Left lobe of liver (tissue), 2 donors: Measurements from ENCODE around the gene OR10A4. TPM values are rescaled to one million over a fixed set of nuclear protein-coding genes. Genes with fewer than 3 reads are reported as not detected.
"Not testable (repeated sequence)": the region's sequence is repeated elsewhere in the genome, so short reads cannot be mapped to it uniquely, and the experiment has no call there.

Experiments used
- ATAC-seq: fragments of 200-7000 bp; cut with Tn5 transposase; one replicate; pipeline ENCODE4 v1.9.1; 2020; ENCODE audit warnings: mild to moderate bottlenecking, moderate library complexity
- DNase-seq: peaks from one replicate; pipeline ENCODE4 v3.0.0-alpha.2; 2020; ENCODE audit warnings: low spot score
- total RNA-seq: library from RNA; stranded (reverse); gene quantifications from one replicate; pipeline ENCODE4 v1.2.1, GENCODE V29; 2021
- donor health status: DM: no; HTN: no; CAD: no; lungs with moderate emphysema.
- donor health status: DM: no; HTN: yes; CAD: no.

OR10A4 gene
- total RNA-seq, result not detected

GRCh38 chr11:6876325-6876724 is at the start of gene OR10A4:
Gene OR10A4, plus strand, starts transcription at chr11:6876625. Its CDS starts 23 bp downstream, at chr11:6876648.
- ATAC-seq, result no peak
- no peak for DNase-seq

GRCh38 chr11:6828103-6828502 is 48.3 kb upstream of the OR10A4 start:
- ATAC-seq, result no peak
- no peak for DNase-seq

- DNase-seq (no peak), ATAC-seq (no peak)
Observed at GRCh38 chr11:6833356-6833755, 43.1 kb upstream of the OR10A4 start.

GRCh38 chr11:6834021-6834420 is 42.4 kb upstream of the OR10A4 start:
- ATAC-seq (no peak), DNase-seq (no peak)

GRCh38 chr11:6841694-6842093 is 34.7 kb upstream of the OR10A4 start:
- DNase-seq, result no peak
- ATAC-seq, result no peak

GRCh38 chr11:6843670-6844069 is 32.8 kb upstream of the OR10A4 start:
- ATAC-seq (no peak), DNase-seq (no peak)

GRCh38 chr11:6844356-6844755 is 32.1 kb upstream of the OR10A4 start:
- ATAC-seq, result no peak
- DNase-seq, result no peak

- no peak for DNase-seq
- no peak for ATAC-seq
Observed at GRCh38 chr11:6845383-6845782, 31.0 kb upstream of the OR10A4 start, which contains the start of gene OR10A5. Gene OR10A5, plus strand, starts transcription at chr11:6845683. Its CDS starts 0 bp downstream, at chr11:6845683.

- ATAC-seq, result no peak
- DNase-seq, result no peak
Observed at GRCh38 chr11:6850526-6850925, 25.9 kb upstream of the OR10A4 start.

GRCh38 chr11:6854801-6855200 is 21.6 kb upstream of the OR10A4 start:
- not testable (repeated sequence) for DNase-seq, ATAC-seq

GRCh38 chr11:6855971-6856541 is 20.4 kb upstream of the OR10A4 start:
- ATAC-seq, result no peak

GRCh38 chr11:6856871-6857270 is 19.6 kb upstream of the OR10A4 start:
- ATAC-seq (no peak), DNase-seq (no peak)

More at GRCh38 chr11:6855971-6856541, 20.4 kb upstream of the OR10A4 start:
- no peak for DNase-seq

- ATAC-seq (no peak), DNase-seq (no peak)
Observed at GRCh38 chr11:6862961-6863360, 13.5 kb upstream of the OR10A4 start, which contains the start of gene OR10A2. Gene OR10A2, plus strand, starts transcription at chr11:6863057. Its CDS starts 6,698 bp downstream, at chr11:6869755.

- DNase-seq (no peak), ATAC-seq (no peak)
Observed at GRCh38 chr11:6864438-6864837, 12.0 kb upstream of the OR10A4 start.

- ATAC-seq (no peak), DNase-seq (no peak)
Observed at GRCh38 chr11:6871278-6871677, 5.1 kb upstream of the OR10A4 start.

- DNase-seq (no peak), ATAC-seq (no peak)
Observed at GRCh38 chr11:6875761-6876160, 664 bp upstream of the OR10A4 start.

- DNase-seq, result no peak
Observed at GRCh38 chr11:6876914-6877313, 489 bp downstream of the OR10A4 start.

GRCh38 chr11:6882751-6883150 is 6.3 kb downstream of the OR10A4 start:
- ATAC-seq (no peak), DNase-seq (no peak)

More at GRCh38 chr11:6876914-6877313, 489 bp downstream of the OR10A4 start:
- no peak for ATAC-seq

- ATAC-seq, DNase-seq: not testable (repeated sequence)
Observed at GRCh38 chr11:6887711-6888110, 11.3 kb downstream of the OR10A4 start.

- ATAC-seq (no peak), DNase-seq (no peak)
Observed at GRCh38 chr11:6888830-6889229, 12.4 kb downstream of the OR10A4 start.

- ATAC-seq (no peak), DNase-seq (no peak)
Observed at GRCh38 chr11:6889835-6890234, 13.4 kb downstream of the OR10A4 start.

- DNase-seq, result no peak
- ATAC-seq, result no peak
Observed at GRCh38 chr11:6892400-6892799, 16.0 kb downstream of the OR10A4 start, which contains the start of gene OR2D2. Gene OR2D2, minus strand, starts transcription at chr11:6892500. Its CDS starts 0 bp downstream, at chr11:6892500.

- DNase-seq (no peak), ATAC-seq (no peak)
Observed at GRCh38 chr11:6894097-6894496, 17.7 kb downstream of the OR10A4 start.
